GM13977 (cell line): Measurements from ENCODE around the gene ZMYND15.

Experiments used
- DNase-seq: peaks from one replicate; pipeline ENCODE4 v3.0.0; 2012; ENCODE audit warnings: low spot score
- in situ Hi-C: fragments of 300-500 bp; cut with MboI; formaldehyde crosslinking; loops from one replicate; pipeline ENCODE4 v1.12.0; 2022; ENCODE audit warnings: low sequenced_read_pairs, low pct_unique_long_range_greater_than_20kb, mixed read lengths, inconsistent platforms; ENCODE audit not compliant: unreplicated experiment
- TF ChIP-seq, protein P1 (sequence below): IDR thresholded peaks from 2 replicates; pipeline ENCODE4 v1.5.1; 2012; ENCODE audit warnings: mild to moderate bottlenecking, control low read depth; ENCODE audit not compliant: insufficient read depth; ENCODE audit errors: extremely low read depth, missing control alignments

The ZMYND15 gene

DNA sequence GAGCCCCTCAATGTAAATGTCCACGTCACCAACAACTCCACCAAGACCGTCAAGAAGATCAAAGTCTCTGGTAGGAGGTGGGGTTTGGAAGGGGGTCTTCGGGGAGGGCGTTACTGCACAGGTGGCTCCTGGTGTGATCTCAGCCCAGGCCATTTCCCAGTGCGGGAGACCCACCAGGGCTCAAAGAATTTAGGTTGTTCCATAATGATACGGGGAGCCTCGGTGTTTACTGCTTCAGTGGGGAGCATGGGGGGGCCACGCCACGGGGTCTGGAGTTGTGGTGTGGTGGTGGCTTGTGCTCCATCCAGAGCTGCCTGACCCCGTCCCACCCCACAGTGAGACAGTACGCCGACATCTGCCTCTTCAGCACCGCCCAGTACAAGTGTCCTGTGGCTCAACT lies 21.4 kb upstream of the ZMYND15 start:
- in situ Hi-C loops, result no loop called here
- DNase-seq, result no peak
- TF ChIP-seq, protein P1, sequence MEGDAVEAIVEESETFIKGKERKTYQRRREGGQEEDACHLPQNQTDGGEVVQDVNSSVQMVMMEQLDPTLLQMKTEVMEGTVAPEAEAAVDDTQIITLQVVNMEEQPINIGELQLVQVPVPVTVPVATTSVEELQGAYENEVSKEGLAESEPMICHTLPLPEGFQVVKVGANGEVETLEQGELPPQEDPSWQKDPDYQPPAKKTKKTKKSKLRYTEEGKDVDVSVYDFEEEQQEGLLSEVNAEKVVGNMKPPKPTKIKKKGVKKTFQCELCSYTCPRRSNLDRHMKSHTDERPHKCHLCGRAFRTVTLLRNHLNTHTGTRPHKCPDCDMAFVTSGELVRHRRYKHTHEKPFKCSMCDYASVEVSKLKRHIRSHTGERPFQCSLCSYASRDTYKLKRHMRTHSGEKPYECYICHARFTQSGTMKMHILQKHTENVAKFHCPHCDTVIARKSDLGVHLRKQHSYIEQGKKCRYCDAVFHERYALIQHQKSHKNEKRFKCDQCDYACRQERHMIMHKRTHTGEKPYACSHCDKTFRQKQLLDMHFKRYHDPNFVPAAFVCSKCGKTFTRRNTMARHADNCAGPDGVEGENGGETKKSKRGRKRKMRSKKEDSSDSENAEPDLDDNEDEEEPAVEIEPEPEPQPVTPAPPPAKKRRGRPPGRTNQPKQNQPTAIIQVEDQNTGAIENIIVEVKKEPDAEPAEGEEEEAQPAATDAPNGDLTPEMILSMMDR, result no peak

DNA sequence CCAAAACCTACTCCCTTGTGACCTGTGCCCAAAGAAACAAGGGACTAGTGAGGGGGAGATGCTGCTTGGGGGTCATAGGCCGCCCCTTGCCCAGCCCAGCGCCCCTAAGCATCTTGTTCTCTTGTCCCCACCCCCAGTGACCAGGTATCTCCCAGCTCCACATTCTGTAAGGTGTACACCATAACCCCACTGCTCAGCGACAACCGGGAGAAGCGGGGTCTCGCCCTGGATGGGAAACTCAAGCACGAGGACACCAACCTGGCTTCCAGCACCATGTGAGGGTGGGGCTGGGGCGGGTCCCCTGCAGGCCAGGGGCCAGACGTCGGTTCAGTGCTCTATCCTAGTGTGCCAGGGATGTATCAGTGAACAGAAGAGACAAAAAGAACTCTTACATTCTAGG lies 20.5 kb upstream of the ZMYND15 start:
- in situ Hi-C loops, result no loop called here
- TF ChIP-seq, protein P1, result no peak
- DNase-seq, result no peak

DNA sequence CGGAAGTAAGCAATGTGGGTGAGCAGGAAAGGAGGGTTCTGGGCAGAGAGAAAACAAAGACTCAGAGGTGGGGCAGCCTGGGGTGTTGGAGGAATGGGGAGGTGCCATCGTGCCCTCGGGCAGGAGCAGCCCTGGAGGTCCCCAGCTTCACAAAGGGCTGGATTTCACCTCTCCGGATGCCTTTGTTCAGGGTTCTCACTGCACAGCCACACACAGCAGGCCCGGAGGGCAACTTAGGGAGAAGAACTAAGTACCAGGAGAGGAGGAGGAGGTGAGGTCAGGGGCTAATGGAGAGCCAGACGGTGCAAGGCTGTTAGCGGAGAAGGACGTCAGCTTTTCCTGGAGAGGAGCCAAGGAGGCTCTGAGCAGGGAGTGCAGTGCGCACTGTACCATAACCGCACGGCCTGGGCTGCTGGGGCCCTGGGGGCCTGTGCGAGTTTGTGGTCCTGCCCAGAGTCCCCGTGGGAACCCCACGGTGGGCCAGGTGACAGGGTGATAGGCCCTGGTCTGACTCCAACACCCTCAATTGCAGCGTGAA lies 19.9 kb upstream of the ZMYND15 start:
- TF ChIP-seq, protein P1, result no peak
- no peak for DNase-seq
- in situ Hi-C loops, result no loop called here

DNA sequence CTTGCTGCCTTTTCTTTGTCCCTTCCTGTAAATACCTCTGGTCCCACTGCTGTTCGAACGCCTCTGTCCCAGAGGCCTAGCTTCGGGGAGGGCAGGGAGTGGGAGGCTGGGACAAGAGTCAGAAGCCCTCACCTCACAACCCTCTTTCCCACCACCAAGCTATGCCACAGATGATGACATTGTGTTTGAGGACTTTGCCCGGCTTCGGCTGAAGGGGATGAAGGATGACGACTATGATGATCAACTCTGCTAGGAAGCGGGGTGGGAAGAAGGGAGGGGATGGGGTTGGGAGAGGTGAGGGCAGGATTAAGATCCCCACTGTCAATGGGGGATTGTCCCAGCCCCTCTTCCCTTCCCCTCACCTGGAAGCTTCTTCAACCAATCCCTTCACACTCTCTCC lies 18.8 kb upstream of the ZMYND15 start:
- in situ Hi-C loops, result no loop called here
- no peak for DNase-seq
- TF ChIP-seq, protein P1, result no peak

DNA sequence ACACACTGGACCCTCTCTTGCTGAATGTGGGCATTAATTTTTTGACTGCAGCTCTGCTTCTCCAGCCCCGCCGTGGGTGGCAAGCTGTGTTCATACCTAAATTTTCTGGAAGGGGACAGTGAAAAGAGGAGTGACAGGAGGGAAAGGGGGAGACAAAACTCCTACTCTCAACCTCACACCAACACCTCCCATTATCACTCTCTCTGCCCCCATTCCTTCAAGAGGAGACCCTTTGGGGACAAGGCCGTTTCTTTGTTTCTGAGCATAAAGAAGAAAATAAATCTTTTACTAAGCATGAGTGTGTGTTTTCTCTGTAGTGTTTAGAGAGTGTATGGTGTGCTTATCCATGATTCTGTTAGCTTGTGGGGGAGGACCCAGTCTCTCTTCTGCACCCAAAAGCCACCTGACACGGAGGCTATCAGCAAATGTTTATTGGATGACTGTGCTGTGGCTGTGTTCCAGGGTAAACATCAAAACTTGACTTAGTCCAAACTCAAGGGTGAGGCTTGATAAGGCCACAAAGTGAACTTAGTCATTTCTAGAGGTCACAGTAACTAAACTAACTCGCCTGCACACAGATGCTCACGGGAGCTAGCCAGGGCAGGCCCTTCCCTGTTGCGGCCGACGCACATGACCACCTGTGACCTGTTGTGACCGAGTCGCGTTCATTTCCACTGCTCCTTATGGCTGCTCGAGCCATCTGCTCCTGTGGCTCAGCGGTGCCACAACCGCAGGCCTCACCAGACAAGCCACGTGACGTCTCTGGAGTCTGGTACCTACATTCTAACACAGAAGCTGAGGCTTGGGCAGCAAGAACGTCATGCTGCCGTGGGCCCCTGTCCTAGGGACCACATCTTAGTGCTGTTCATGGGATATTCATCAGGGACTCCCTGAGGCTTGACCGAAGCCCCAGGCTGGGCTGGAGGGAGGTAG lies 18.2 kb upstream of the ZMYND15 start:
- in situ Hi-C loops, result no loop called here
- DNase-seq, result no peak
- TF ChIP-seq, protein P1, result no peak

DNA sequence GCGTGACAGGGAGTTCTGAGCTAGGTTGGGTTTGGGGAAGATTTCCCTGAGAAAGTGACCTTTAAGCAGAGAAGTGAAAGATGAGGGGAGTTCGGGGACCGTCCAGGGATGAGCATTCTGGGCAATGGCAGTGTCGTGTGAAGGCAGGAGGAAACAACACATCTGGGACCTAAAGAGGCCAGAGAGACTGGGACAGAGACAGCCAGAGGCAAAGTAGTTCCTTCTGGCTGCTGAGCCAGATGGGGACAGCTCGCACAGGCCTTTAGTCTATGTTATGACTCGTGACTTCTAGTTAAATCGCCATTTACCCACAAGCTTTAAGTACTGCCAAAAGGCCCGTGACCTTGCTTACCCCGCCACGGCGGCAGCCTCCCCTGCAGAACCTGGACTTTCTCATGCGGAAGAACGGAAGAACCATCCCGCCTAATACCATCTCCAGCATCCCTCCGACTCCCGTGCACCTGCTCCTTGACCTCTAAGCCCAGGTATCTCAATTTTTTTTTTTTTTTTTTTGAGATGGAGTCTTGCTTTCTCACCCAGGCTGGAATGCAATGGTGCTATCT lies 16.9 kb upstream of the ZMYND15 start:
- no peak for DNase-seq
- in situ Hi-C loops, result no loop called here
- TF ChIP-seq, protein P1, result no peak
